ENCODE results near the gene APOBEC3A. TPM values are rescaled to one million over a fixed set of nuclear protein-coding genes. Genes with fewer than 3 reads are reported as not detected.

APOBEC3A gene
- total RNA-seq, 1 donor from 2014 or later, result not detected

GRCh38 chr22:38964306-38964705 is 6.9 kb downstream of the APOBEC3A start:
- H3K27me3 ChIP-seq, result no peaks in the 10 kb centered on the region
- H3K9me3 ChIP-seq, result no peaks in the 10 kb centered on the region
- DNase-seq (ENCODE audit: extremely low spot score in 2 of 2), result no peak
- H3K4me1 ChIP-seq, result no peaks in the 10 kb centered on the region
- intact Hi-C loops (cut with DNase I), result no loop called here
- TF ChIP-seq CTCF (IDR thresholded peaks at IDR 0.05) (no peak), POLR2AphosphoS5 (IDR thresholded peaks at IDR 0.05; ENCODE audit: insufficient read depth in 1 of 2, low read depth in 1 of 2) (no peak), POLR2A (IDR thresholded peaks at IDR 0.05) (no peak)
- H3K27ac ChIP-seq, result no peak overlapping the region
- no peaks in the 10 kb centered on the region for H3K36me3 ChIP-seq
- H3K4me3 ChIP-seq, result no peak overlapping the region

GRCh38 chr22:38964989-38965388 is 7.6 kb downstream of the APOBEC3A start:
- no peaks in the 10 kb centered on the region for H3K9me3 ChIP-seq
- H3K36me3 ChIP-seq, result no peaks in the 10 kb centered on the region
- H3K4me1 ChIP-seq, result no peaks in the 10 kb centered on the region
- no peak overlapping the region for H3K4me3 ChIP-seq
- intact Hi-C loops (cut with DNase I), result no loop called here
- DNase-seq (ENCODE audit: extremely low spot score in 2 of 2), result no peak
- no peak for TF ChIP-seq POLR2A (IDR thresholded peaks at IDR 0.05)
- TF ChIP-seq POLR2AphosphoS5 (IDR thresholded peaks at IDR 0.05; ENCODE audit: insufficient read depth in 1 of 2, low read depth in 1 of 2), result no peak
- no peak for TF ChIP-seq CTCF (IDR thresholded peaks at IDR 0.05)
- H3K27me3 ChIP-seq, result no peaks in the 10 kb centered on the region
- H3K27ac ChIP-seq, result no peak overlapping the region

- no peak for DNase-seq (ENCODE audit: extremely low spot score in 2 of 2)
- intact Hi-C loops (cut with DNase I), result no loop called here
- Histone ChIP-seq H3K9me3 (no peaks in the 10 kb centered on the region), H3K36me3 (no peaks in the 10 kb centered on the region), H3K4me1 (no peaks in the 10 kb centered on the region), H3K4me3 (no peak overlapping the region), H3K27ac (no peak overlapping the region), H3K27me3 (no peaks in the 10 kb centered on the region)
- TF ChIP-seq POLR2A (IDR thresholded peaks at IDR 0.05), result no peak
- no peak for TF ChIP-seq POLR2AphosphoS5 (IDR thresholded peaks at IDR 0.05; ENCODE audit: insufficient read depth in 1 of 2, low read depth in 1 of 2)
- no peak for TF ChIP-seq CTCF (IDR thresholded peaks at IDR 0.05)
Measured at GRCh38 chr22:38965614-38966379, 8.4 kb downstream of the APOBEC3A start.

- no peaks in the 10 kb centered on the region for H3K4me1 ChIP-seq
- H3K36me3 ChIP-seq, result no peaks in the 10 kb centered on the region
- no peak for DNase-seq (ENCODE audit: extremely low spot score in 2 of 2)
- no peak for TF ChIP-seq POLR2A (IDR thresholded peaks at IDR 0.05)
- no peak for TF ChIP-seq POLR2AphosphoS5 (IDR thresholded peaks at IDR 0.05; ENCODE audit: insufficient read depth in 1 of 2, low read depth in 1 of 2)
- TF ChIP-seq CTCF (IDR thresholded peaks at IDR 0.05), result no peak
- intact Hi-C loops (cut with DNase I), result no loop called here
- no peak overlapping the region for H3K4me3 ChIP-seq
- no peak overlapping the region for H3K27ac ChIP-seq
- H3K27me3 ChIP-seq, result no peaks in the 10 kb centered on the region
- H3K9me3 ChIP-seq, result no peaks in the 10 kb centered on the region
Measured at GRCh38 chr22:38966380-38966702, 8.9 kb downstream of the APOBEC3A start.

- Histone ChIP-seq H3K27ac (no peak overlapping the region), H3K4me1 (no peaks in the 10 kb centered on the region), H3K27me3 (no peaks in the 10 kb centered on the region), H3K36me3 (no peaks in the 10 kb centered on the region), H3K9me3 (no peaks in the 10 kb centered on the region), H3K4me3 (no peak overlapping the region)
- intact Hi-C loops (cut with DNase I), result no loop called here
- TF ChIP-seq CTCF (IDR thresholded peaks at IDR 0.05) (no peak), POLR2AphosphoS5 (IDR thresholded peaks at IDR 0.05; ENCODE audit: insufficient read depth in 1 of 2, low read depth in 1 of 2) (no peak), POLR2A (IDR thresholded peaks at IDR 0.05) (no peak)
- DNase-seq (ENCODE audit: extremely low spot score in 2 of 2), result no peak
Measured at GRCh38 chr22:38966942-38967341, 9.5 kb downstream of the APOBEC3A start.

All from vagina (tissue), 2 donors.